ENCODE measurements around the gene SKAP2. TPM values are rescaled to one million over a fixed set of nuclear protein-coding genes. Genes with fewer than 3 reads are reported as not detected.

Gene SKAP2
- total and polyA plus RNA-seq, 10 of the 15 experiments (the other 5 are each of a cell fraction or from before 2014, with no cell fraction given) = 10.9 to 40.6 (median 23.5) TPM

- no peak overlapping the region for H3K9ac ChIP-seq (ENCODE audit: control insufficient read depth, insufficient read depth, low read length)
- H4K20me1 ChIP-seq (ENCODE audit: control insufficient read depth, insufficient read depth) = no peaks in the 10 kb centered on the region
- POLR2A ChIA-PET = interaction anchor here (0.6 to 1.3 kb wide), 2 partner anchors 132 to 241 kb away, joined by 3 to 4 read pairs; partner anchors contain the start of gene HOXA1
- no peaks in the 10 kb centered on the region for H3K9me3 ChIP-seq (replicated peaks; ENCODE audit: control insufficient read depth, insufficient read depth, low read length)
- ATAC-seq = no peak
- no peak overlapping the region for H3K4me3 ChIP-seq
- BruUV-seq (replicated peaks) = no TSS peak
- no peaks in the 10 kb centered on the region for H3K27me3 ChIP-seq (replicated peaks in 1 of 2; ENCODE audit: control insufficient read depth in 2 of 2, insufficient read depth in 2 of 2, low read length in 1 of 2)
- H2AFZ ChIP-seq (ENCODE audit: control insufficient read depth, low read depth, low read length) = no peak overlapping the region
- intact Hi-C loops (cut with micrococcal nuclease; ENCODE audit: unreplicated experiment) = loop anchor here (5.0 kb wide), 1 partner anchor 307 kb away; no protein-coding TSS in a partner anchor
- SMC1A ChIA-PET (ENCODE audit: uncharacterized antibody, unreplicated experiment) = interaction anchor here (0.6 to 2.8 kb wide), 14 partner anchors 15 to 306 kb away, joined by 3 to 17 read pairs (median 3); partner anchors contain the start of genes HOXA1 and HOXA7
- no peaks in the 10 kb centered on the region; a peak in 1 of 4 replicates for H3K36me3 ChIP-seq (ENCODE audit: control insufficient read depth in 2 of 2, insufficient read depth in 2 of 2, low read length in 1 of 2)
- CTCF ChIA-PET = interaction anchor here (0.6 to 9.0 kb wide), 14 partner anchors 11 to 486 kb away, joined by 3 to 49 read pairs (median 6); partner anchors contain the start of genes HOXA3 and HOXA7
- in situ Hi-C loops (cut with MboI) = no loop called here
- no peak for DNase-seq (ENCODE audit: low read depth, low spot score)
- H3K4me1 ChIP-seq (ENCODE audit: control insufficient read depth, insufficient read depth, low read length) = 0 out of 2 replicates have a peak, but pooled peaks cover 5% of the 10 kb centered on the region
- RAD21 ChIA-PET (ENCODE audit: unreplicated experiment) = interaction anchor here (0.7 to 2.2 kb wide), 10 partner anchors 9 to 961 kb away, joined by 3 to 14 read pairs (median 4); partner anchors contain the start of gene SKAP2
- H3K79me2 ChIP-seq (ENCODE audit: control insufficient read depth, insufficient read depth, low read length) = peaks cover 2% of the 10 kb centered on the region; the same call in 1 of the 2 replicates
- no peak overlapping the region for H3K4me2 ChIP-seq (ENCODE audit: control insufficient read depth, insufficient read depth)
- FAIRE-seq = no peak
- TF ChIP-seq HSF1 (IDR thresholded peaks at IDR 0.05; ENCODE audit: low read depth, low read length) = no peak
- no peak overlapping the region for H3K27ac ChIP-seq (ENCODE audit: control insufficient read depth, insufficient read depth)
- WGBS (ENCODE audit: insufficient coverage, insufficient replicate concordance, low lambda C conversion rate, missing lambda C conversion rate) = 95% methylated on average over 1 of the region's 1 CpG
These were observed 9.2 kb downstream of the SKAP2 start for GRCh38 chr7:26854876-26855855.

All from GM12878 (cell line).